ENCODE measurements around the gene MST1.
"Not testable (repeated sequence)": the region's sequence is repeated elsewhere in the genome, so short reads cannot be mapped to it uniquely, and the experiment has no call there.

Gene MST1

DNA sequence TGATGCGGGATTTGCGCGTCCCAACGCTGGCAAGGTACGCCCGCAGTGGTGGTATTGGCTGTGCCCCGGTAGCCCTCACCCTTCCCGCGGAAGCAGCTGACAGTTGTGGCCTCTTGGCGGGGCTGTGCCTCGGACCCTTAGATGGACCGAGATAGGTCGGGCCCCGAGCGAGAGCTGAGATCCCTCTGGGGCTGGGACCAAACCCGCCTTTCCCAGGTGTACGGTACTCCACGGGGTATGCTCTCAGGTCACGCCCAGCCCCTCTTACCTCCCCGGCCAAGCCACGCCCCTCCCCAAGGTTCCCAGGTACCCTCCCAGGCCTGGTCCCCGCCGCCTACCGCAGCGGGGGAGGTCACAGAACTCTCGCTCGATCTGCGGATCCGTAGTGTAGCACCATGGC, 2.9 kb downstream of the MST1 start:
- not testable (repeated sequence) for H3K4me1 ChIP-seq; H3K36me3 ChIP-seq; H3K4me3 ChIP-seq (ENCODE audit: low read depth, low read length); DNase-seq; H3K9me3 ChIP-seq; H3K27me3 ChIP-seq

DNA sequence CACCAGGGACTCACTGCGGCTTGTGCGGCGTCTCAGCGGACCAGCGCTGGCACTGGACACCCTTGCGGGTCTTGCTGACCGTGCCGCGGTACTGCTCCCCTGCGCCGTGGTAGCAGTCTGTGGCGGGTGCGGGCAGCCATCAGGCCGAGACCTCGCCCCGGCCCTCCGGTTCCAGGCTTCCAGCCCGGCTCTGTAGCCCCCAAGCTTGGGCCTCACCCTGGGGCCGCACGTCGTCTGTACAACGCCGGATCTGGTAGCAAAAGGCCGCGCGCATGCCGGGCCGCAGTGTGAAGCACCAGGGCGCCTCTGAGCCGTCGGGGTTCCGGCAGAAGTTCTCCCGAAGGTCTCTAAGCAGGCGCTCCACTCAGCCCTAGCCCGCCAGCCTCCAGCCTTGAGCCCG, 3.4 kb downstream of the MST1 start:
- H3K9me3 ChIP-seq; H3K27me3 ChIP-seq; H3K4me1 ChIP-seq; H3K4me3 ChIP-seq (ENCODE audit: low read depth, low read length); H3K36me3 ChIP-seq; DNase-seq: not testable (repeated sequence)

DNA sequence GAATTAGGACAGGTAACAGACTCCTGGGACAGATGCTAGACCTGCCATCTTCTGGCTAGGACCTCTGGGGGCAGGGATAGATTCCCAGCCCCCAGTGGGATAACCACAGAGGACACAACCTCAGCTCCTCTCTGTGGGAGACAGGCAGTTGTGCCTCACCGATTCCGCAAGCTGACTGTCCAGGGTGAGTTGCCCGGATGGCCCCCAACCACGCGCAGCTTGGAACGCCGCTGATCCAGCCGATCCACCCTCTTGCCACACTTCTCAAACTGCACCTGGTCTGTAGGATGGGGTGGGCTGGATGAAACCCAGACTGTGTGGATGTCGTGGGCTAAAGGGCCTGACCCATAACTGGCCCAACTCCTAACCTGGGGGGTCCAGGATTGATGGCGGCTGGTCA, 4.2 kb downstream of the MST1 start:
- not testable (repeated sequence) for H3K4me3 ChIP-seq (ENCODE audit: low read depth, low read length); H3K4me1 ChIP-seq; H3K27me3 ChIP-seq; H3K36me3 ChIP-seq; H3K9me3 ChIP-seq; DNase-seq

DNA sequence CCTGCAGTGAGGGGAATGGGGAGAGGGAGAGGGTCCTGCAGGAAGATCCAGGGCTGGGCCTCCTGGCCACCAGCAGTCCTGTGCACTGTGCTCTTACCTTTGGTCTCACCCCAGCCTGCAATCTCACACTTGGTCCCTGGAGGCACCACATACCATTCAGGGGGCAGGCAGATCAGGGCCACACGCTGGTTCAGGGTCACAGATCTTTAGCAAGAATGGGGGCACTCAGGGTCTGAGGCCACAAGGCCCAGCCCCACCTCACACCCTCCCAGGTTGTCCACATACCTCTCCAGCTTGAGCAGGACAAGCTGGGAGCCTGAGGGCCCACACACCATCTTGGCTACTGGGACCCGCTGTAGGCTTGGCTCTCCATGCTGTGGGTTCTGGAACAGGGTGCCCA, 4.8 kb downstream of the MST1 start:
- H3K27me3 ChIP-seq; H3K9me3 ChIP-seq; DNase-seq; H3K4me3 ChIP-seq (ENCODE audit: low read depth, low read length); H3K36me3 ChIP-seq; H3K4me1 ChIP-seq: not testable (repeated sequence)

DNA sequence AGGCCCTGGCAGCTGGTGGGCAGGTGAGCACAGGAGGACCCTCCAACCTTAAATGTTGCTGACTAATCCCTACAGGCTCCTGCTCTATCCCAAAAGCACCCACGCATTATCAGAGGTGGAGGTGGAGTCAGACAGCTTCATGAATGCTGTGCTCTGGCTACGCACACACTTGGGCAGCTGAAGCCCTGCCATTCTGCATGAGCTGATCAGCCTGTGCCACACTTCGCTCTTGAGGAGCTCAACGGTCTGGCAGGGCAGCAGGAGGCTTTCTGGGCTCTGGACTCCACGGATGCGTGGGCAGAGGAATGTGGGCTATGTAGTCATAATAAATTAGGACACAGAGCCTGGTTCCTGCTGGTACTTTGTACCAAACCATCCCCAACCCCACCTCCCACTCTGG, 6.1 kb downstream of the MST1 start:
- no peak for DNase-seq
- no peaks in the 10 kb centered on the region for H3K27me3 ChIP-seq
- H3K9me3 ChIP-seq: no peaks in the 10 kb centered on the region
- H3K4me1 ChIP-seq: no peaks in the 10 kb centered on the region
- H3K36me3 ChIP-seq: no peaks in the 10 kb centered on the region
- no peak overlapping the region for H3K4me3 ChIP-seq (ENCODE audit: low read depth, low read length)
- TF ChIP-seq, protein P1, sequence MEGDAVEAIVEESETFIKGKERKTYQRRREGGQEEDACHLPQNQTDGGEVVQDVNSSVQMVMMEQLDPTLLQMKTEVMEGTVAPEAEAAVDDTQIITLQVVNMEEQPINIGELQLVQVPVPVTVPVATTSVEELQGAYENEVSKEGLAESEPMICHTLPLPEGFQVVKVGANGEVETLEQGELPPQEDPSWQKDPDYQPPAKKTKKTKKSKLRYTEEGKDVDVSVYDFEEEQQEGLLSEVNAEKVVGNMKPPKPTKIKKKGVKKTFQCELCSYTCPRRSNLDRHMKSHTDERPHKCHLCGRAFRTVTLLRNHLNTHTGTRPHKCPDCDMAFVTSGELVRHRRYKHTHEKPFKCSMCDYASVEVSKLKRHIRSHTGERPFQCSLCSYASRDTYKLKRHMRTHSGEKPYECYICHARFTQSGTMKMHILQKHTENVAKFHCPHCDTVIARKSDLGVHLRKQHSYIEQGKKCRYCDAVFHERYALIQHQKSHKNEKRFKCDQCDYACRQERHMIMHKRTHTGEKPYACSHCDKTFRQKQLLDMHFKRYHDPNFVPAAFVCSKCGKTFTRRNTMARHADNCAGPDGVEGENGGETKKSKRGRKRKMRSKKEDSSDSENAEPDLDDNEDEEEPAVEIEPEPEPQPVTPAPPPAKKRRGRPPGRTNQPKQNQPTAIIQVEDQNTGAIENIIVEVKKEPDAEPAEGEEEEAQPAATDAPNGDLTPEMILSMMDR (IDR thresholded peaks at IDR 0.05; ENCODE audit: low read depth, low read length): no peak

DNA sequence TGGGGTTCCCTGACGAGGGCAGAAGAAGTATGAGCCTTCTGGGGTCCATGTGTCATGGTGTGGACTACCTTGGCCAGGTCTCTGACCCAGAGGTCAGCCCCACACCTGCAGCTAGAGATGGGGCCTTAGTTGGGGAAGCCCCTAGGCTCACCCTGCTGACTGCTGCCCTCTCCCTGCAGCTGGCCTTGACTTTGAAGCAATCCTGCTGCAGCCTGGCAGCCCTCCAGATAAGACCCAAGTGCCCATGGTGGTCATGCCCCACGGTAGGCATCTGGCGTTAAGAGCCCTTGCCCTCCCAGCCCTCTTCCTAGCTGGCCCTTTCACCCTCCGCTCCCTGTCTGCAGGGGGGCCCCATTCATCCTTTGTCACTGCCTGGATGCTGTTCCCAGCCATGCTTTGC, 7.7 kb downstream of the MST1 start:
- Histone ChIP-seq H3K36me3 (no peaks in the 10 kb centered on the region), H3K9me3 (no peaks in the 10 kb centered on the region), H3K27me3 (no peaks in the 10 kb centered on the region), H3K4me1 (no peaks in the 10 kb centered on the region), H3K4me3 (ENCODE audit: low read depth, low read length) (no peak overlapping the region)
- DNase-seq: no peak
- TF ChIP-seq, protein P1 (IDR thresholded peaks at IDR 0.05; ENCODE audit: low read depth, low read length): no peak

DNA sequence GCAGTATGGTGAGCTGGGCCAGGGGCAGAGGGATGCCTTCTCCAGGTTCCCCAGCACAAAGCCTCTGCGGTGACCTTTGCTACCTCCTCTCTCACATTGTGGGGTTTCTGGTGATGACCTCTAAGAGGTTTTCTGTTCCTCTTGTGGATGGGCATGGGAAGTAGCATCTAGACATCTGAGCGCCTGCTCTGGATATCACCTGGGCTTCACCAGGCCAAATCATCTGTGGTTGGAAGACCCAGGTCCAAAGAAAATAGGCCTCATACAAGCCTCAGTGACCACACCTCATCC, 8.1 kb downstream of the MST1 start:
- no peaks in the 10 kb centered on the region for H3K36me3 ChIP-seq
- TF ChIP-seq, protein P1 (IDR thresholded peaks at IDR 0.05; ENCODE audit: low read depth, low read length): no peak
- no peaks in the 10 kb centered on the region for H3K9me3 ChIP-seq
- no peaks in the 10 kb centered on the region for H3K27me3 ChIP-seq
- no peak for DNase-seq
- H3K4me3 ChIP-seq (ENCODE audit: low read depth, low read length): no peak overlapping the region
- no peaks in the 10 kb centered on the region for H3K4me1 ChIP-seq

DNA sequence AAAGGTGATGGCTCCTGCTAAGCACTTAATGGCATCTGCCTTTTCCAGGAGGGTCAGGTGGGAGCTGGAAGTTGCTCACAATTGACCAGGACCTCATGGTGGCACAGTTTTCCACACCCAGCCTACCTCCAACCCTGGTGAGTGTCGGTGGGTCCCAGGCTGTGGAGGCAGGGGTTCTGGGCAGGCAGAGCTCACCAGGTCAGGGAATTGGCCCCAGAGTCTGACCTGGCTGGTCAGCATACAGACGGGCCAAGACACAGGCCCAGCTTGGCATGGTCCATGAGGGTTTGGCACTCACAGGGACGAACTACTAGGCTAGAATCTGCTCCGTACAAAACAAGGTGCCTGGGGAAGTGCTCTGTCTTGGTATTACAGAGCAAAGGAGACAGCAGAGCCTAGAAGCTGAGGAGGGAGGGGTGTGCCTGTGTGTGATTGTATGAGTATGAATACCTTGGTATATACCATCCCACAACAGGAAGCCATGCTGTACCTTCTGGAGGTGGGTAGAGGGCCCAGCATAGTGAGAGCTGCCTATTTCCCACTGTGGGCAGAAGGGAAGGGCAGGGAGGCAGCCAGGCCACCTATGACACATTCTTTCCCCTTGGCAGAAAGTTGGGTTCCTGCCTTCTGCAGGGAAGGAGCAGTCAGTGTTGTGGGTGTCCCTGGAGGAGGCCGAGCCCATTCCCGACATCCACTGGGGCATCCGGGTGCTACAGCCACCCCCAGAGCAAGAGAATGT, 8.6 kb downstream of the MST1 start:
- no peaks in the 10 kb centered on the region for H3K27me3 ChIP-seq
- TF ChIP-seq, protein P1 (IDR thresholded peaks at IDR 0.05; ENCODE audit: low read depth, low read length): no peak
- no peak for DNase-seq
- H3K36me3 ChIP-seq: no peaks in the 10 kb centered on the region
- H3K4me3 ChIP-seq (ENCODE audit: low read depth, low read length): no peak overlapping the region
- no peaks in the 10 kb centered on the region for H3K9me3 ChIP-seq
- no peaks in the 10 kb centered on the region for H3K4me1 ChIP-seq

All from BE2C (cell line).